COLO829 (cell line): ENCODE measurements around the gene CYP24A1.
A peak's percentile ranks its signal among the peaks of the same experiment; 100 is the strongest.

Source experiments
- DNase-seq: peaks from one replicate; pipeline ENCODE4 v3.0.0; 2012; ENCODE audit warnings: low spot score

The CYP24A1 gene

DNA sequence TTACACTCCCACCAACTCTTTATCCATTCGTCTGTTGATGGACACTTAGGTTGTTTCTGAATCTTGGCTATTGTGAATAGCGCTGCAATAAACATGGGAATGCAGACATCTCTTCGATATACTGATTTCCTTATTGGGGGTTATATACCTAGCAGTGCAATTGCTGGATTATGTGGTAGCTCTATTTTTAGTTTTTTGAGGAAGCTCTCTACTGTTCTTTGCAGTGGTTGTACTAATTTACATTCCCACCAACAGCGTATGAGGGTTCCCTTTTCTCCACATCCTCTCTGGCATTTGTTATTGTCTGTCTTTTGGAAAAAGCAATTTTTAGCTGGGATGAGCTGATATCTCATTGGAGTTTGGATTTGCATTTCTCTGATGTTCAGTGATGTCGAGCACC lies 29.5 kb upstream of the CYP24A1 start:
- DNase-seq, result no peak

DNA sequence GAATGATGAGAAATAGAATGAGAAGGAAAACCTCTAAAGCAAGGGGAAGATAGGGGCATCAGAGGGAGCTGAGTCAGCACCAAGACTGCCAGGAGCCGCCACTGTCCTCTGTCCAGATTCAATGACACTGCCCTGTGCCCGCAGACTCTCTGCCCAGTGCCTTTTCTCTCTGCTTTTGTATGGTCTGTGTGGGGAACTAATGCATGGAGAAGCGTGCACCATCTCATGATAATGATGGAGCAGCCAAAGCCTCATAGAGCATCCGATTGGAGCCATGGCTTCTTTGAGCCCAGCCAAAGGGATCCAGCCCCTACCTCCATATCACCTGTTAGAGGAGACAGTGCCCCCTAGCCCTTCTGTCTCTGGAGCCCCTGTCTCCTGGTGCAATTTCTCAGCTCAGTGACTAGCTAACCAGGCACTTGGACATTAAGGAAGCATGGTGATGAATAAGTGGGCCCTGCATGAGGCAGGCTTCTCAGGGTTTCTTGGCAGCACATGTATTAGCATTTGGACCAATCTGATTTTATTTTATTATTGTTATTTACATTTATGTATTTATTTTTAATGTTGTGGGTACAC lies 27.6 kb upstream of the CYP24A1 start:
- no peak for DNase-seq

DNA sequence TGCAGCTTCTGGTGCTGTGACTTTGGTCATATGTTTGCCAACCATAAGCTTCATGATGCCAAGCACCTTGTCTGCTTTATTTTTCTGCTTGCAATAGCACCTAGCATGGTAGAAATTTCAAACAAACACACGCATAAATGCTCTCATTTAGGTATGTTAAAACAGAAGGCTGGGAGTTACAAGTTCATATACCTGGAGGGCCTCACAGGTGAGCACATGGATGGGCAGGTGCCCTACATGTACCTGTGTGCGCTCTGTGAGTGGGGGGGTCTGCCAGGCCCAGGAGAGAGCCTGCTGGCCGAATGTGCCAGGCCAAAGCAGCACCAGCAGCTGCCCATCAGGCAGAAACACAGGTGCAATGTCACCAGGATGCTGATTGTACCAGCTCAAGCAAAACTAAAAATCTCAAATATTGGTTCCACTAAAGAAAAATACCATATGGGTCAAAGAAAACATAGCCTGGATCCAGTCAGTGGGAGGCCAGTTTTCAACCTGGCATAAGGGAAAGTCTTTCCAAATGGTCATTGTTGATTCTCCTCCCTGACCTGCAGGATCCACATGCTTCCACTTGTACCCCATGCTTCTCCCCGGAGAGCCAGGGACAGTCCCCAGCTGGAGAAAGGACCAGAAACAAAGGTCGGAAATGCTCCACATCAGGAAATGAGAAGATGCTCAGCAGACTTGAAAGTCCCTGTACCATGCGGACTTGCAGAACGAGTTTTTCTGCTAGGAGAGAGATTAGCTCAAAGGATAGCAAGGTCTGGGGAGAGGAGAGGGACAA lies 26.9 kb upstream of the CYP24A1 start:
- no peak for DNase-seq

DNA sequence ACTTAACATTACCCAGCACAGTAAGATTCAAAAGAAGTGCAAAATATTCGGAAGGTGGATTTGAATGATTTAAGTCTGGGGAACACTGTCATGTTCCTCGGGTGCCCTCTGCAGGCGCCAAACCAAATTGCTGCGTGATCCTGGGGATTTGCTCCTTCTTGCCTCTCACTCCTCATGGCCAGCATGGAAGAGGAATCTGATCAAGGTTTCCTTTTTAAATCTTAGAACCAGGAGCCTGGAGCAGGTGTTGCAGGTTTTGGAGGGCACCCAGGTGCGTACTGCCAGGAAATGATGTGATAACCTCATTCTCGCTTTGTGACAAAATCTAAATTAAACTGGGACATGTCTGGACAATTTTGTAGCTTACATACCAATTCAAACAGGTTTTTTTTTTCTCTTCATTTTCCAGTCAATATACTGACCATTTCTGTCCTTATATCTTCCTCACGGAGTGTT lies 26.0 kb upstream of the CYP24A1 start:
- peak; percentile 82 for DNase-seq

DNA sequence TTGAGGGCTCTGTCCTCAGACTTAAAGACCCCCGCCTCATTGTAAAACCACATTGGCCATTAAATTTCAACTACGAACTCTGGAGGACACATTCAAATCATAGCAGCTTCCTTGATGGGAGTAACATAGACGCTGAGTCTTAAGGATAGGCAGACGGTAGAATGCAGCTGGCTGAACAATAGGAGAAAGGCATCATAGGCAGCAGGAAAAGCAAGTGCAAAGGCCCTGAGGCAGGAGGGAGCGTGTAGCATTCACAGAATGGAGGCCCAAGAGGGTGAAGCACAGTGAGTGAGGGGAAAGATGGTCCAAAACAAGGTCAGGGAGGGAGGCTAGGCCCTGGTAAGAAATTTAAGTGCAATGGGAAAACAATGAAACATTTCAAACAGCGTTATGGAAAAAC lies 25.5 kb upstream of the CYP24A1 start:
- DNase-seq, result no peak

DNA sequence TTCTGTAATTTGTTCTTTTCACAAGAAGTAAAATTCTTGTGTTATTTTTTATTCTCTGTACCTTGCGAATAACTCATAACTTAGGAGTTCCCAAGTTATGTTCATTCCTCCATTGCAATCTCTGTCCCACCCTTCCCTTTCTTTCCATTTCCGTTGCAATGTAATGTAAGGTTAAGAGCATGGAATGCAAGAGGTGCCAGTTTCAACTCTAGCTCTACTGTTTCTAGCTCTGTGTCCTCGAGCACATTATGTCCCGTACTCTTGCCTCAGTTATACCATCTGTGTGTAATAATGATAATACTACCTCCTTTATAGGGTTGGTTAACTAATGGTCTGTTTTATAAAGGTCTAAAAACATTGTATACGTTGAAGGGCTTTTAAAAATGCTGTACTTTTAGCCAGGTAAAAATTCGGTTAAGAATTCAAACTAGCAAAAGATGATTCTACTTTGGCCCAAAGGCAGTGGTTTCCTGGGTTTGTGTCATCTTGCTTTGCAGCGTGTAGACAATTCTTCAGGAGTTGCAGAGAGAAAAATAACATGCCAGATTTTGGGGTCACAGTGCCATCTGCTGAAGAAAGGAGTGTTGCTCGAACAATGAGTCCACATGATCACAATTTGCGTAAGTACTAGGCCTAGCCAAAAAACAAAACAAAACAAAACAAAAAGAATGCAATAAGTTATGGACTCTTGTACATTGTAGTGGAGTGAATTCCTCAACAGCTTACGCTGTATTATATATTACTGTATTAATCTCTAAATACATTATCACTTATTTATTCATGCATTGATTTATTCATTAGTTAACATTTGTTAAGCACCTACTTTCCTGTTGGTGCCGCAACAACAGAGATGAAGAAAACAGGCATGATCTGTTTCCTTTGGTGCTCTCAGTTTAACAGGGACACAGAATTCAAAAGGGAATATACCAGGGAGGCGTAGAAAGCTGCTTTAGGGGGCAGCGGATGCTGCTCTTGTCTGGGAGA lies 24.1 kb upstream of the CYP24A1 start:
- DNase-seq, result no peak

DNA sequence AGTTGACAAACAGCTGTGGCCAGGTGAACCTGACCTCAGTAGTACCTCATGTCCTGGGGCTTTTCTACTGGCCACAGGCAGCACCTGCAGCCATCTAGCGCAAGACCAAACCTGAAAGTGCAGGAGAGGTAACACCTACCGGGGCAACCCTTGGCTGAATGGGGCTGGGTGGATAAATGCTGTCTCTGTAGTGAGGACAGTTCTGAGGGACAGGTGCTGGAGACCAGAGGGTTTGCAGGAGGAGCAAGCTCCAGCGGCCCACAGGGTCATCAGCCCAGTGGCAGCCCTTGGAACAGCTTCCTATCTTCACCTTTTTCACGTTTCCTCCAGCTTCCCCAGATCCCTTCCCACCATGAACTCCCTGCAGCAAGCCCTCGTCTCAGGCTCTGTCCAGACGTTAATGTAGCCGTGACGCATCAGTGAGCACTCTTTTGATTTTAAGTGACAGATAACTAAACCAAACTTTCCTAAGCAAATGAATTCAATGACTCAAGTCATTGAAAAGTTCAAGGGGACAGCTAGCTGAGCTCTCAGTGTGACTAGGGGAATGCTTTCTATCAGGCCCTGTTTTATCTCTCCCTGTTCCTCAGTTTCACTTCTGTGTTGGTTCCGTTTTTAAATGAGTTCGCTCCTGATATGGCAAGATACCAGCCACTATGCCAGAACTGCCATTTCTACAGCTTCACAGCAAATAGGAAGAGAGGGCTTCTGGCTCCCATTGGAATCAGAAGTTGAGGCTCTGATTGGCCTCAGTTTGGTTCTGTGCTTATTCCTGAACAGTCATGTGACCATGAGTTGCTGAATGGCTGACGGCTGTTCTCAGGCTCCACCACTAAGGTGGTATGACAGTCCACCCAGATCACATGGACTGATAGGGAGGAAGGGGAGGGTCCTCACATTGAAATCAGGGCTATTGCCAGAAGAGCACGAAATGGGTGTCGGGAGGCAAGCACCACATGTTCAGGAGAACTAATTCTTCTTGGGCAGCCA lies 22.0 kb upstream of the CYP24A1 start:
- DNase-seq, result no peak

DNA sequence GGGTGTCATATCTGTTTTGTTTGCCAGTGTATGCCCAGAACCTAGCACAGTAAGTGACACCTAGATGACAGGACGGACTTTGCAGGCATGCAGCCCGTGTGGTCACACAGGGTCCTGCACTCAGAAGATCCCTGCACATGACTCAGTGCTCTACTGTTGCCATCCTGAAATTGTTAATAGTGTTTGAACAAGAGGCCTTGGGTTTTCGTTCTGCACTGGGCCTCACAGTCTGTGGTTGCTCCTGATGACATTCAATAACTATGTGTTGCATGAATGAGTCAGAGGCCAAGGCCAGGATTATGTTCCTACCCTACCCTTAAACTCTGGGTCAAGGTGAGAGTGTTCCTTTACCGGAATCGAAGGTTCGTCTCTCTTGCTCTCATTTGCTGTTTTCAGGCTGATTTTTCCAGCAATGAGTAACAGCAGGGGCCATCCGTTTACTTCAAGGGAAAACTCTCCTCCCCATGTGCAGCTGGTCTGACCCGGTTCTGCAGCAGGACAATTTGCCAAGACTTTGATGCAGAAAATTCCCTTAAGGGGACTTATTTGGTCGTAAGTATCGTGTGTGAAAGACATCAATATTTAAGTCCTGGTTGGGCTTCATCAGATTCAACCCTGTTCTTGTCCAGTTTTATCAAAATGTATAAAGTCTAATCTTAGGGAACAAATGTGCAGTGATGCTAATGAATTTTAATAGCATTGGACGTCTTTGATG lies 21.1 kb upstream of the CYP24A1 start:
- DNase-seq, result no peak

DNA sequence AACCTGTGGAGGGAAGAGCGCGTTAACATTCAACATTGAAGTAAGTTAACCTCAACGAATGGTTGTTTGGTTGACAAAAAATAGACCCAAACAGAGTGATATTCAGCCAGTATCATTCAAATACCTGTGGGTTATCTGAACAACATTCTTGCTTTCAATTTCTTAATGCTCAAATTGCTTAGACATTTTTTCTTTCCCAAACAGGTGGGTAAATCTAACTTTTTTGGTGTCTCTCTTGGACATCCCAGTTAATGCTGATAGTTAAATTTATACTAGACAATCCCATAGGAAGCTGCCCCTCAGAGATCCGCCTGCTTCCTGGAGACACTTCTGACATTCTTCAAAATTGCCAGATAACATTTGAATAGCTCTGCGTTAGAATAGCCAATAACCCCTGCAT lies 20.0 kb upstream of the CYP24A1 start:
- no peak for DNase-seq

DNA sequence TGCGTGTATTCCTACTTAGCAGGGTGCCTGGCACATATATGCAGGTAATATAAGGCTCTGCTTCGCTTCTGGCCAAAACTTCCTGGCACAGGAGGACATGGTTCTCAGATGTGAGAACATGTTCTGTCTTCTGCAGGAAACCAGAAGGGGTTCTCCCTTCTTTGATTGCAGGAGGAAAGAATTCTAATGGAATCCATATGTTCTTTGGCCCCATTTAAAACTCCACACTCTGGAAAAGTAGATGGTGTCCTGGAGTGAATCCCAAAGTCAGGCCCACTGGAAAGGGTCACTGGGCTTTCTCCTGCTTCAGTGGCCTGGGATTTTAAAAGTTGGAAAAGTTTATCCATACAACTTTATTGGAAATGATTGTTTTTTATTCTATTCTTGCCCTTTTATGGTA lies 16.4 kb upstream of the CYP24A1 start:
- DNase-seq, result no peak

DNA sequence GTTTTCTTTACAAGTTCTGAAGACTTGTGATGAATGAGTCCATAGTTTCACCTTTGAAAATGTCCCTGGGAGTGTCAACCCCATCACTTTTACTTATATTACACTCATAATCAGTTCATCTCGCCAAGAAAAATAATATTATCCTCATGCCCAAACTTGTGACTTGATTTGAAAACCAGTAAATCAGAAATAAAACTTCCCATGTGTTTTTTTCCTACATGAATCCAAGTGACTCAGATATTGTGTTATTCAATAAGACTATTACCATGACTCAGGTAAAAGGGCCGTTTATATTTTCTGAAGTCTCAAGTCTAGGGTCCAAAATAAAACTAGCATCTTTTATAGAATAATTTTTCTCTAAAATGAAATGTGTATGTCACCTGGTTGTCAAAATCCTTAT lies 15.8 kb upstream of the CYP24A1 start:
- DNase-seq, result no peak

DNA sequence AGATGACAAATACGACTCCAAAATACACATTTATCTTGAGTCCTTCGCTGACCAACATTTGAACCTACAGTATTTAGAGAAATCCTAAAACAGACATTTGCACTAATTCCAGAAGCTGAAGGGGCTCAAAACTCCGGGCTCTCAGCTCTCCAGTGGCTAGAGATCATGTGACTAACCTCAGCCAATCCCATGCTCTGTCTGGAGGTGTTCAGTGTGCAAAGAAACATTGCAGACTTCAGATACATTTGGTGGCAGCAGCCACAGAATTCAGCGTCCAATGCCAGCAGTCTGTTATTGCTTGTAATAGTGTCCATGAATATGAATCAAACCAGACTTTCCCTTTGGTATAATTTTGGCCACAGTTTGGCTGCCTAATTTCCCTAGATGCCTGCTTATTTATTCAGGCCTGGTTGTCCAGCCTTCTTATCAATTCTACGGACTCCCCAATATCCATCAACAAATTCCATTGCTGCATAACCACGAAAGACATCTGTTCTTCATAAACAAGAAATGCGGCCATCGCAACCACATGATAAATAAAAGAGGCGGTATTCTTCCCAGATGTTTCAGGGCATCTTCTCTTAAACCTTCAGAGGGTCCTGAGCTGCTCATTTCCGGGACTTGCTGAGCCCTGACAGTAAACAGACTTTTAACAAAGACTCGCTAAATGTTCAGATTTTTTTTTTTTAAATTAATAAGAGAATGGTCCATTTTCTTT lies 14.5 kb upstream of the CYP24A1 start:
- DNase-seq, result no peak

DNA sequence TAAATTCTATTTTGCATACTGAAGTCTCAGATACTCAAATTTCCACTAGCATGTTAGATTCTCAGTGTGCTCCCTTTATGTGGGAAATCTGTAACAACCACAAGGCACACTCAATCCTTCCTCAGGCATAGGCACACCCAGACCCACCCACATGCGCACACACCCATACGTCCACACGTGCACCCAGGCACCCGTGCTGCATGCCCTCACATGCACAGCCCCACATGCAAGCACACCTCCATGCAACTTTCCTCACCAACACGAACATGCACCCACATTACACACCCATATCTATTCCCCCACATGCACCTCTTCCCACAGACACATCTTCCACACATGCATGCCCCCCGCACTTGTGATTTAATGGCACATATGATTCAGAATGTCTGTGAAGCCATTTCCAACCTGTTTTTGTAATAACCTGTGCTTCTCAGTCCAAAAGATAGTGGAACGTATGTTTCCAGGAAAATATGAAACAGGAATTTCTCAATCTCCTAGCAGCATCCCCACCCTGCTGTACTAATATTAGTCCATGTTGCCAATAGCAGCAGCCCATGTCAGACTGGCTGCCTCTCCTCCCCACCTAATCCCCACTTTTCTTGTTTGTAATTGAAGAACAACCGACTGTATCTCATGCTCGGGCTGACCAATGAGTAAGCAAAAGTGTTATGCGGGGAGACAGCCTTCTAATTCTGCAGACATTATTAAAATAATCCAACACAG lies 11.3 kb upstream of the CYP24A1 start:
- no peak for DNase-seq

DNA sequence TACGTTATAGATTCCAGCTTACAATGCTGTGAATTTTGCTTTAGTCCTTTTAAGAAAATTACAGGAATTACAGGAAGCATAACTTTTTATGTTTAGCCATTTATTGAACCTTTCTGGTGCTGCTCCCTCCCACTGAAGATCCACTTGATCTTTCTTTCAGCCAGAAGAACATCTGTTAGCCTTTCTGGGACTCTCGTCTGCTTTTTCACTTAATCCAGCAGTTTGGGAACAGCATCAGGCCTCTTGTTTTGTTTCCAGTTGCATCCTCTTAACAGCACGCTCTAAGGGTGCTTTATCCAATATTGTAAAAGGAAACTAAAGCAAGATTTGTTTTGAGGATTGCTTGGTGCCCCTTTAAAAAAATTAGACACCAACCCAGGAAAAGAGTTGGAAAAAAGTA lies 10.3 kb upstream of the CYP24A1 start:
- DNase-seq, result no peak

DNA sequence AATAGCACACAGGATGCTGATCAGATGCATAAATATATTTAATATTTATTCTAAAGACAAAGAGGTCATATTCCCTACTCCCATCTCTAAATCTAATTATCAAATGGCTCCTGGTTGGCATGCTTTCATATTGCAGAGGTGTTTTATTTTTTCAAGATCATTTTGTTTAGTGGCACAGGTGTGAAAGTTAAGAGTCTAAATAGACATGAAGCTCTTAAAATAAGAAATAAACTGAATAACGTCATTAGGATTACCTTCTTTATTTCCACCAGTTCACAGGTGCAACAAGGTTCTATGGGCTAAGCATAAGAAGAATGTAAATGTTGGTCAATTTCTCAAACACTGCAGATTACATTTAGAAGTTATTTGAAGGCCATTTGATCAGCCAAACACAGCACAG lies 7.1 kb upstream of the CYP24A1 start:
- DNase-seq, result no peak

DNA sequence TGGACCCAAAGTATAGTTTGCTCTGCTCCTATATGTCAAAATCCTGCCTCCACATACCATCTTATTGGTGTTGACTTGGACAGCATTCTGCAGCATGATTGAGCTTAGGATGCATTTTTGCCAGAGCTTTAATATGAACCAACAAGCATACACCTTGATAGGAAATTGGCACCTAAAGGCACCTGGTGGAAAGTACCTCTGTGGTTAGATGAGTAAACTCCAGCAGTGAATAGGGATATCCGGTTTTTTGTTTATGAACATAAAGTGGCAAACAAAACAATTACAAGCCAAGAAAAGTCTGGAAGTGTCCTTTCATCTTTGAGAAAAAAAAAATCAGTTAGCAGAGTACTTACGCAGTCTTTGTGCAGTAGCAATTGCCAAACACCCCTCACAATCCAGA lies 6.2 kb upstream of the CYP24A1 start:
- no peak for DNase-seq

DNA sequence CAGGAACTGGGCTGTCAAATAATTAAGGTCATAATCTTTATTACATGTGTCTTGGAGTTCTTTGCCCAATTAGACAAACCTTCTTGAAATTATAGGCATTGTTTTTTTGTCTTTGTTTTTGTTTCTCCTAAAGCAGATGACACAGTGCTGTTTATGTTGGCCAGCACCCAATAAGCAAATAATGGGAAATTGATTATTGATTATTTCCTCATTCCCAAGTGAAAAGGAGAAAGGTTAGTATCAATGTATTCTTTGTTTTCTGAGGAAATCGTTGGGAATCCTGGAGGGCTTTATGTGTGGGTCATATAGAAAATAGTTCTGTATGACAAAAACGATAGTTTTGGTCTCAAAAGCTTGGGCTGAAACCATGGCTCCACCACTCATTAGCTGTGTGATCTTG lies 4.5 kb upstream of the CYP24A1 start:
- DNase-seq, result no peak

DNA sequence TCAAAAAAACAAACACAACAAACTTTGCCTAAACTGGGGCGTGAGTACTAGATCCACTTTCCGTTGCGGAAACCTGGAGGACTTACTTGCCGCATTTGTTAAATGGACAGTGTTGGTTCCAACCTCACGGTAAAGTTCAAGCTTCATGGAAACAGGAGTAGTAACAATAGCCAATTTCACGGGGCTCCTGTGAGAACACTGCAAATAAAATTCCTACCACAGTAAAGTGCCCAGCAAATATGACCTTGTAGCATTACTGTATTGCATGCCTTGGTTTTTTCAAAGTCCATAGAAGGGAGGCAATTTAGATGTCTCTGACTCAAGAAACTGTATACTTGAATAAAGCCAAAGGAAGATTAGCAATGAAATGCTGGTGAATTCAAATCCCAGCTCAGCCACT lies 3.6 kb upstream of the CYP24A1 start:
- DNase-seq, result no peak

DNA sequence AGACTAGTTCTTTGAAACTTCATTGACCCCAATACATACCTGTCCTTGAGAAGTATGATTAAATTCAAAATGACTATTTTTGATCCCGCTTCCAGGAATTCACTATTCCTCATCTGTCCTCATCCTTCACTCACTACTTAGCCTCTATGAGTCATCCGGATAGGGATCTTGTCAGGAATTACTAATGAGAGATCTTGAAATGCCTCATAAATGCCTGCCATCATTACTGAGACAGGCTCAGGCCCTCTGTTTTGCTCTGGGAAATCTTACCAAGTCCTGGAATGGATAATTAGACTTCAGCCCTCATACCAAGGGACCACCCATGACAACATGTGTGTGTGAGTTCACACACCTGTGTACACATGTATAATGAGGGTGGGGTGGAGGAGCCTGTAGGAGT lies 2.8 kb upstream of the CYP24A1 start:
- DNase-seq, result peak; percentile 83
